GM12875 (cell line): ENCODE results near the gene PSMB5.

Source experiments
- H3K4me3 ChIP-seq: one replicate; pipeline ENCODE4 v1.5.1; 2011; ENCODE audit warnings: low read depth, low read length, control low read depth
- TF ChIP-seq, protein P1 (sequence below): IDR thresholded peaks from 2 replicates; pipeline ENCODE4 v1.5.1; 2011; ENCODE audit warnings: low read depth, mild to moderate bottlenecking, control low read depth, inconsistent platforms, low read length, moderate library complexity, borderline replicate concordance; ENCODE audit not compliant: insufficient read depth

The PSMB5 gene

DNA sequence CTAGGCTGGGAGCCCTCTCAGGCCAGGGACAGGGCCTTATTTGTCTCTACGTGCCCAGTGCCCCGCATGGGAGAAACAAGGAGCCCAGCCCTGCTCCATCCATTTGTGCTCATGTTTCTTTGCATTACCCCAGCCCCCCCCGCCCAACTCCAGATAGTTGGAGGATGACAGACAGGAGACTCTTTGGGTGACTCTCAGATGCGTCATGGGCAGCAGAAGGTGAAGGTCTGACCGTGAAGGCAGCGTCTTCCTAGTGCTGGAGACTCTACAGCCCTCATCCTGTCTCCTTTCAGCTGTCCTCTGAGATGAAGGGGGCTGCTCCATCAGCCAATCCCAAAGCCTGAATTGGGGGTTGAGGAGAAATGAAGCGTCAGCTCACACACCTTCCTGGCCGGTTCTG is 7.0 kb upstream of the PSMB5 start:
- TF ChIP-seq, protein P1, sequence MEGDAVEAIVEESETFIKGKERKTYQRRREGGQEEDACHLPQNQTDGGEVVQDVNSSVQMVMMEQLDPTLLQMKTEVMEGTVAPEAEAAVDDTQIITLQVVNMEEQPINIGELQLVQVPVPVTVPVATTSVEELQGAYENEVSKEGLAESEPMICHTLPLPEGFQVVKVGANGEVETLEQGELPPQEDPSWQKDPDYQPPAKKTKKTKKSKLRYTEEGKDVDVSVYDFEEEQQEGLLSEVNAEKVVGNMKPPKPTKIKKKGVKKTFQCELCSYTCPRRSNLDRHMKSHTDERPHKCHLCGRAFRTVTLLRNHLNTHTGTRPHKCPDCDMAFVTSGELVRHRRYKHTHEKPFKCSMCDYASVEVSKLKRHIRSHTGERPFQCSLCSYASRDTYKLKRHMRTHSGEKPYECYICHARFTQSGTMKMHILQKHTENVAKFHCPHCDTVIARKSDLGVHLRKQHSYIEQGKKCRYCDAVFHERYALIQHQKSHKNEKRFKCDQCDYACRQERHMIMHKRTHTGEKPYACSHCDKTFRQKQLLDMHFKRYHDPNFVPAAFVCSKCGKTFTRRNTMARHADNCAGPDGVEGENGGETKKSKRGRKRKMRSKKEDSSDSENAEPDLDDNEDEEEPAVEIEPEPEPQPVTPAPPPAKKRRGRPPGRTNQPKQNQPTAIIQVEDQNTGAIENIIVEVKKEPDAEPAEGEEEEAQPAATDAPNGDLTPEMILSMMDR = no peak
- H3K4me3 ChIP-seq = no peak overlapping the region

DNA sequence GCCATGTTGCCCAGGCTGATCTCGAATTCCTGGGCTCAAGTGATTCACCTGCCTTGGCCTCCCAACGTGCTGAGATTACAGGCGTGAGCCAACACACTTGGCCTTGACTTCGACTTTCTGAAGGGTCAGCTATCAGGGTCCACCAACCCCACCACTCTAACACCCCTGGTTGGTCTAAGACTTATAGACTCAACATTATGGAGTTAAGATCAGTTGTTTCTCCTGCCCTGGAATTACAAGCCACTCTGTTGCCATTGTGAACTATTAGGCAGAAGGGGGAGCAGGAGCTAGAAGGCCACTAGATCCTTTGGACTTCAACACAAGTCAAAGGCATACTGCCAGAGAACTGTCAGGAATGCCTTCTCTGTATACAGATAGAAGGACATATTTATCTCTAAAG is 5.4 kb upstream of the PSMB5 start:
- H3K4me3 ChIP-seq = no peak overlapping the region
- TF ChIP-seq, protein P1 = no peak

DNA sequence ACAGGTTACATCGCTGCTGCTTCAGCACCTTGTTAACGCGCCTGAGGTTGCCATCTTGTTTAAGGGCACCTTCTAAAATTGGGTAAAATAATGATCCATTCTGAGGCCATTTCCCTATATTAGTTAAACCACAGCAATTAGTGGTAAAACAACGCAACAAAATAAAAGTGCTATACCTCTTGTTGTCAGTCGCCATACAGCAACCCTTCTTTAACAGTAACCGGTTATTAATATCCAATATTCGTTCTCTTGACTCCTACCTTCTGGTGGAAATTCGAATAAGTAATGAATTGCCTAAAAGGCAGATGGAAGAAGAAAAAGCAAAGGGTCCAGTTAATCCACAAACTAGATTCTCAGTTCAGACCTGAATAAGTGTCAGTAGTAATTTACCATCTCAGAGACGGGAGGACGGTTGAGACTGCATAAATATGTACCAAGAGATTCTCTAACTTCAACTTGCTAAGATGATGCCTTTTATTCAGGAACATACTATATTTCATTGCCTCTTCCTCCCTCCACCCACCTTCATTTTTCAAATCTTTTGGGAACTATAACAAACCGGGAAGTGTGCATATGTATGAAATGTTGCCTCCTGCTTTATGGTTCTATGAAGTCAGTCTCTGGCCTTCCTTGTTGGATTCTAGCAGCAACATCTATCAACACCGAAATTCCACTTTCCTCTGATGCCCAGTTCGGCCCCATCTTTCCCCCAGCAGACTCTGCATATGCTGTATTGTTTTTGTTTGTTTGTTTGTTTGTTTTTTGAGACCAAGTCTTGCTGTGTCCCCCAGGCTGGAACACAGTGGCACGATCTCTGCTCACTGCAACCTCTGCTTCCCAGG is 824 bp upstream of the PSMB5 start:
- H3K4me3 ChIP-seq = no peak overlapping the region
- TF ChIP-seq, protein P1 = no peak

DNA sequence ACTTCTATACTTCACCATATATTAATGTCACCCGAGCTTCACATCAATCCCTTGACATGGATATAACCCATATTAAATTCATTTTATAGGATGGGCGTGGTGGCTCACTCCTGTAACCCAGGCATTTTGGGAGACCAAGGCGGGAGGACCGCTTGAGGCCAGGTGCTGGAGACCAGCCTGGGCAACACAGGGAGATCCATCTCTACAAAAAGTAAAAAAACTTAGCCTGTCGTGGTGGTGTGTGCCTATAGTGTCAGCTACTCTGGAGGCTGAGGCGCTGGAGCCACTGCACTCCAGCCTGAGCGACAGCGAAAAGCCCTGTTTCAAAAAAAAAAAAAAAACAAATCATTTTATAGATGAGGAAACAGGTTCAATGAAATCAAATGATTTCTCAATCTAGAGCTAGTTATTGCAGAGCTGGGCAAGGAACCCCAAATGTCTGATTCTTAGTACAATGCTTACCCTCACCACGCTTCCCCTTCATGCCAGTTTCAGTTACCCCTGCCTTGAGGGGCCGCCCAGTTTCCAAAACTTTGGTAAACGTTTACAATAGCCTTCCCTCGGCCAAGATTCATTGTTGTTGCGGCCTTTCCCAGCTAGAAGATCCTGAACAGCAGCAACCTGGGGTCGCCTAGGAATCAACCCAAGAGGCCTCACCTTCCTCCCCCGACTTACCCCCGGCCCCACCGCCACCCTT is 751 bp downstream of the PSMB5 start:
- TF ChIP-seq, protein P1 = no peak
- H3K4me3 ChIP-seq = peak overlapping the region; percentile 60

DNA sequence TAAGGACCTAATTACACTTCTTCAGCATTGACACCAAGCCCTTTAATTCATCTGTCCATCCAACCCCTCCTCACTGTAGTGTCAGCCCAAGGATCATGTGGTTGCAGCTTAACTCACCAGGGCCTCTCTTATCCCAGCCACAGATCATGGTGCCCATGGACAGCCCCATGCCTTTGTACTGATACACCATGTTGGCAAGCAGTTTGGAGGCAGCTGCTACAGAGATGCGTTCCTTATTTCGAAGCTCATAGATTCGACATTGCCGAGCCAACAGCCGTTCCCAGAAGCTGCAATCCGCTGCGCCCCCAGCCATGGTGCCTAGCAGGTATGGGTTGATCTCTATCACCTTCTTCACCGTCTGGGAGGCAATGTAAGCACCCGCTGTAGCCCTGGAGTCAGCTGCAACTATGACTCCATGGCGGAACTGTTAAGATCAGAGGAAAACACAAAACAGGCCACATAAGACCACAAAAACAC is 1.4 kb downstream of the PSMB5 start:
- no peak overlapping the region for H3K4me3 ChIP-seq
- TF ChIP-seq, protein P1 = no peak

DNA sequence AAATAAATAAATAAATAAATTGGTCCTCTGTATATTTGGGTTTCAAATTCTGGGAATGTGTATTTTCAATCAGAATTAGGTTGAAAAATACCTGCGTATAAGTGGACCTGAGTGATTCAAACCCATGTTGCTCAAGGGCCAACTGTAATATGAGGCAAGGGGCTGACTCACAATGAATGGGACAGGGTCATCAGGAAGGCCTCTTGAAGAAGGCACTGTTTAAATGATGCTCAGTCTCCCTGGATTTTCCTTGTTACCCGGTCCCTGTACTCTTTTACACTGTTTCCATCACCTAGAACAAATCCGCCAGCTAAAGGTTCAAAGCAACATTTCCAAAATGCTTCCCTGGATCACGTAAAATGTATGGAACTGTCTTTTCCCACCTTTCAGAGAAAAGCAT is 3.8 kb downstream of the PSMB5 start:
- TF ChIP-seq, protein P1 = no peak
- no peak overlapping the region for H3K4me3 ChIP-seq
